GM19328 (cell line): ENCODE results near the gene RASL10A.

Experiments
- ATAC-seq: cut with Tn5 transposase; IDR thresholded peaks from one replicate; pipeline ENCODE4 v1.9.1; 2021; ENCODE audit warnings: mild to moderate bottlenecking, moderate library complexity; ENCODE audit not compliant: unreplicated experiment

The RASL10A gene

DNA sequence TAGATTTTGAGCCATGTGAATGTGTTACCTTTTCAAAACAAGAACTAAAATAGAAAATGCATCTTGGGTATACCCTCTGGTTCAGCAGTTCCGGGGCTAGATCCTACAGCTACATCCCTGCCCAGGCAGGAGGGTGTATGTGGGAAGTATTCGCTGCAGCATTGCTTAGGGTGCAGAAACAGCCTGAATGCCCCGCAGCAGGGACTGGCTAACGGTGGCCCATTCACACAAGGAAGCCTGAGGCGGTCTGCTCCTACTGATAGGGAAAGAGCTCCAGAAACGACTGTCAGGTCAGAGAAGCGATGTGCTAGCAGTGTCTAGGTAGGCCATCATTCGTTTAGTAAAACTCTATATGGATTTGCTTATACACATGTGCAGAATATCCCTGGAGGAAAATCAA, 9.9 kb upstream of the RASL10A start:
- ATAC-seq = no peak

DNA sequence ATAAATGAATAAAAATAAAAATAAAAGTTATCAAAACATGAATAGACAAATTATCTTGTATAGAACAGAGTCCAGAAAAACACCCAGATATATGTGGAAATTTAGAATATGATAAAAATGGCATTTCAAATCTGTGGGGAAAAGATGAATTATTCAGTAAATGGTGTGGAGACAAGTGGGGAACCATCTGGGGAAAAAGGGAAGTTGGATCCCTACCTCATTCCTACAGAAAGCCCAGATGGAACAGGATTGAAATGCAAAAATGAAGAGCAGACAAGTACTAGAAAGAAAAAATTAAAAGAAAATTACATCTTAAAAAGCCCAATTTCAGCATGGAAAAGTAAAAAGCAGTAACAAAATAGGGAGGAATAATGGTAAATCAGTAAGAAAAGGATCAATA, 8.1 kb upstream of the RASL10A start:
- ATAC-seq = no peak

GRCh38 chr22:29320546-29320945, 5.0 kb upstream of the RASL10A start:
- ATAC-seq = no peak

GRCh38 chr22:29319072-29319471, 3.6 kb upstream of the RASL10A start:
- ATAC-seq = no peak

- ATAC-seq = no peak
These were observed 2.4 kb upstream of the RASL10A start for GRCh38 chr22:29317827-29318454.

DNA sequence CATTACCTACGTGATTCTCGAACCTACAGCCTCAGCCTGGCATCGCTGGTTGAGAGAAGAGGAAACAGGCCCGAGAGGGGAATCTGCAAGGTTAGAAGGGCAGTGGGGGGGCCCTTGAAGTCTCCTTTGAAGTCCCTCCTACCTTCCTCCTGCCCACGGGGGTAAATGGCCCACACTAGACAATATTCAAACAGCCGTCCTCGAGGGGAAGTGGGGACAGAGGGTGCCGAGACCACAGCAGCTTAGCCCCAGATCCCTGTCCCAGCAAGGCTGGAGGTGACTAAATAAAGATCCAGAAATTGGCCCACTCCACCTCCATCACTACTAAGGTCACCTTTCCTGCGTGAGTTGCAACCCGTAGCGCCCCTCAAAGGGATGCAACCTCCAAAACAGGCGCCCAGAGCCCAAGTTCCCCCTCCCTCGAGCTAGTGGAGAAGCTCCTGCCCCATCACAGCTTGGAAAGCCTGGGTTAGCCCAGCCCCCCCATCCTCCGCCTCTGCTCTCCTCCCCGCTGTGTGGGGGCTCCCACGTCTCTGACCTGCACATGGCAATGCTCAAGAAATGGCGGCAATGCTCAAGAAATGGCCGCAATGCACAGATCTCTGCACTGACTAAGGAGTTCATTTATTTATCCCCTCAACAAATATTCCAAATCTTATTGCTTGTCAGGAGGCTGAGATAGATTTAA, 788 bp upstream of the RASL10A start:
- no peak for ATAC-seq

DNA sequence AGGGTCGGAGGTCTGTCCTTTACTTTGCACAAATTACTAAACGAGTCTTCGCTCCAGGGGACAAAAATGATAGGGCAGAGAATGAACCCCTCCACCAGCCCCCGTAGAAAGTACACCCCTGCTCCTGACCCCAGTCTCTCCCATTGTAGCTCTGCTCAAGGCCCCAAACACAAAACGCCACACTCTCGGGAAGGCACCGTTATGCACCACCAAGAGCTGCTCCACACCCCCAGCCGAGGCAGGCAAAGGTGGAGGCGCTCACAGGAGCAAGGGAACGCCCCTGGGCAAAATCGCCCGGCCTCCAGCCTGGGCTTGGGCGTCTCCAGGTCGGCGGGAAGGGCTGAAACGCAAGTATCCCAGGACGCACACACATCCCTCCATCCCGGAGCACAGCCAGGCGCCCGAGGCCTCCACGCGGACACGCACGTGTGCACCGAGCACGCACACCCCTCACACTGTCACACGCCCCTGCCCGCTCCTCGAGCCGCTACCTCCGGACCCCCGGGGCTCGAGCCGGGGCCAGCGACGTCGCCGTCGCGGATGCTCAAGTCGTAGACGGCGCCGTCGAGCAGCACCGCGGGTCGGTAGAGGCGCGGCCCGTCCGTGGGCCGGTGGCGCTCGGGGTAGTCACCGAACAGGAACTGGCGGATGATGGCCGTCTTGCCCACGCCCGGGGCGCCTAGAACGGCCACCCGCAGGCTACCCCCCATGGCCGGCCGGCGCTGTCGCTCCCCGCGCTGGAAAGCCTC, 786 bp downstream of the RASL10A start:
- ATAC-seq = no peak

GRCh38 chr22:29313576-29314466, 1.7 kb downstream of the RASL10A start:
- no peak for ATAC-seq

DNA sequence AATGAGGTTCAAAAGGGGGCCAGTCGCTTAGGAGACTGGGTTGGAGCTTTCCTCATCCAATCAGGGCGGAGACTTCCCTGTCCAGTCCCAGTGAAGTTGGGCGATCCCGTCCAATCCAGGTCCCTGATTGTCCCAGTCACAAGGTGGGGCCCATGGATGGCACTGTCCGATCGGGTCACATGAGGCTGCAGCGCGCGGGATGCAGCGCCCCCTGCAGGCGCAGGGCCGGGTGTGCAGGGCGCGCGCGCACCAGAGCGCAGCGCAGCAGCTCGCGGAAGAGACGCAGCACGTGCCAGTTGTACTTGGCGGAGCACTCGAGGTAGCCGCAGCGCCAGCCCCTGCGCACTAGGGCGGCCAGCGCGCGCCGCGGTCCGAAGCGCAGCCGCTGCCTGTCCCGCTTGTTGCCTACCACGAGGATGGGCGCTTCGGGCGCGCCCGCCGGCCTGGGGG, 2.3 kb downstream of the RASL10A start:
- ATAC-seq = no peak

- no peak for ATAC-seq
These were observed 3.0 kb downstream of the RASL10A start for GRCh38 chr22:29312218-29313125.

DNA sequence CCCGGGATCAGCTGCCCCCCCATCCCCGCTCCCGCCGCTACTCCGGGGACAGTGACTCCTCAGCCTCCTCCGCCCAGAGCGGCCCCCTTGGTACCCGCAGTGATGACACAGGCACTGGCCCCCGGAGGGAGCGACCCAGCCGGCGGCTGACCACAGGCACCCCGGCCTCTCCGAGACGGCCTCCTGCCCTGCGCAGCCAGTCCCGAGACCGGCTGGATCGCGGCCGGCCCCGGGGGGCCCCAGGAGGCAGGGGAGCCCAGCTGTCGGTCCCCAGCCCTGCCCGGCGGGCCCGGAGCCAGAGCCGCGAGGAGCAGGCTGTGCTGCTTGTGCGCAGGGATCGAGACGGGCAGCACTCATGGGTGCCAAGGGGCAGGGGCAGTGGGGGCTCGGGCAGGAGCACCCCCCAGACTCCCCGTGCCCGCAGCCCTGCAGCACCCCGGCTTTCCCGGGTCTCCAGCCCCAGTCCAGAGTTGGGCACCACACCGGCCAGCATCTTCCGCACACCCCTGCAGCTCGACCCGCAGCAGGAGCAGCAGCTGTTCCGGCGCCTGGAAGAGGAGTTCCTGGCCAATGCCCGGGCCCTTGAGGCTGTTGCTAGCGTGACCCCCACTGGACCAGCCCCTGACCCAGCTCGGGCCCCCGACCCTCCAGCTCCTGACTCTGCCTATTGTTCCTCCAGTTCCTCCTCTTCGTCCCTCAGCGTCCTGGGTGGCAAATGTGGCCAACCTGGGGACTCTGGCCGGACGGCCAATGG, 3.9 kb downstream of the RASL10A start:
- ATAC-seq = no peak

DNA sequence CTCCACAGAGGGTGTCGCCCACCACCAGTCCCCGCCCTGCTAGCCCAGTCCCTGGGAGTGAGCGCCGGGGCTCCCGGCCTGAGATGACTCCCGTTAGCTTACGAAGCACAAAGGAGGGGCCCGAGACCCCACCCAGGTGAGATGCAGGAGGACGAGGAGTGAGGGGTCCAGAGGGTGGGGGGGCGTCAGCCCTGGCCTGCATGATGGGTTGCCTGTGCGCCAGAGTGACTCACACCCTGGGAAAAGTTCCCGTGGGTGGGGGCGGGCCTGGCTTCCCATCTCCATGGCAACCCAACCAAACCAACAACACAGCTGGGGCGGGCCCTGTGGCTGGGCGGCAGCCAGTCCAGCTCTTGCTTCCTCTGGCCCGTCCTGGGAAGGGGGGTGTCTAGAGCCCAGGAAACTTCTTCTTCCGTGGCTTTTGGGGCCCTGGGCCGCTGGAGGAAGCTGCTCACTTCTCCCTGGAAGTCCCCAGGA, 4.6 kb downstream of the RASL10A start:
- ATAC-seq = no peak

- ATAC-seq = no peak
These were observed 5.2 kb downstream of the RASL10A start for GRCh38 chr22:29310065-29310862.

GRCh38 chr22:29309332-29310064, 6.0 kb downstream of the RASL10A start:
- no peak for ATAC-seq

DNA sequence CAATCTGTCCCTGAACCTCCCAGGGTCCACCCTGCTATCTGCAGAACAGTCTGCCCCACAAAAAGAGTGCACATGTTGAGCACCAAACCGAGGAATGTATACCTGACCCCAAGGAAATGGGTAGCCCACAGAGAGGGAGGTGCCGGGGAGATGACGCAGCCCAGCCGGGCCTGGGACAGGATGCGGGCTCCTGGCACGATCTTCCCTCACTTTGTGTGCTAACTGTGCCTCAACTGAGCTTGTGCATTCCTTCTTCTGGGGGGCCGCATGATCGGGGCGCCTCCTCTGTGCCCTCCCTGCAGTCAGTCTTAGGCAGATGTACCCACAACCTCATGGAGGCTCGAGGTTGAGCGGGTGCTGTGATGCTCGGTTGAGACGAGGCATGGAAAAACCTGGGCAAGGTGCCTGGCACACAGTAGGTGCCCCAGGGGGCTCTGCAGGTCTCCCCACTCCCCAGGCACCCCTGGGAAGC, 6.7 kb downstream of the RASL10A start:
- ATAC-seq = no peak

GRCh38 chr22:29308148-29308790, 7.2 kb downstream of the RASL10A start:
- ATAC-seq = no peak

GRCh38 chr22:29307596-29308147, 7.8 kb downstream of the RASL10A start:
- ATAC-seq = no peak
